DMS153 (cell line): ENCODE results near the gene MICALL1.

Experiments
- DNase-seq: peaks from one replicate; lab custom pipeline; 2025; lab: John Stamatoyannopoulos, UW

The MICALL1 gene

GRCh38 chr22:37982938-37983859 is 77.1 kb downstream of the MICALL1 start:
- DNase-seq: no peak

DNA sequence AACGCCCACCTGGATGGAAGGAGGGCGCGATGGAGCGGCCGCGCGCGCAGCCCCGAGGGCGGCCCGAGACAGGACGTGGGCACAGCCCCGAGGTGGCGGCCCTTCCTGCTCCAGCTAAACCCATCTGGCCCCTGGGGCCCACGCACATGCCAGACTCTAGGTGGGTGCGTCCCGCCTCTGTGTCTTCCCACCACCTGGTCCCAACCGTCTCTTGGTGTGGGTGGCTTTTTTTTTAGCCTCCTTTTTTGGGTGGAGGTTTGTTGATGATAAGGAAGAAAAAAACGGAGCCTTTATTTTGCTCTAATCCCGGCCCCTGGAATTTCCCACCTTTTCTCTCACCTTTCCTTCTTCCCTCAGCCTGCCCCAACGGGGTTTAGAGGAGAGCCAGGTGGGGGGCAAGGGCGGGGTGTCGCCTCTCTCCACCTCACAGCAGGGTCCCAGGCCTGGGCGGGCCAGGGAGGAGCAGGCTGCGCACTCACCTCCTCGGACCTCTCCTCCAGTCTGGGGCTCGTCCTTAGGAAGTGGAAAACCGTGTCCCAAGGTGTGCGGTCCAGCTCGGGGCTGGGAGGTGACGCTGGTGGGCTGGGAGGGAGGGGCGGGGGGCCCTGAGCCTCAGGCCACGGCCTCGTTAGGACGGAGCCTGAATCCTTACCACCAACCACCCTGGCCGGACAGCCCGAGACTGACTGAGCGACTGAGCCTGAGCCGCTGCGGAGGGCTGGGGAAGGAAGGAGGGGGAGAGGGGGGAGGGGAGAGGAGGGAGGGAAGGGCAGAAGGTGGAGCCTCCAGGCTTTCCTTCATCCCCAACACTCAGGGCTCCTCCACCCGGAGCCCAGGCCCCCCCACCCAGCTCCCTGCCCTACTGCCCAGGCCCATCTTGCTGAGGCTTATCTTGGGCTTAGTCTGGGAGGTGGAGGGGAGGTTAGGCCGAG is 78.0 kb downstream of the MICALL1 start, which contains the start of gene SOX10:
Gene SOX10, minus strand, starts transcription at position 696 of the 932 bp plus-strand sequence. CDS start 771 bp downstream, outside the sequence.
- no peak for DNase-seq

DNA sequence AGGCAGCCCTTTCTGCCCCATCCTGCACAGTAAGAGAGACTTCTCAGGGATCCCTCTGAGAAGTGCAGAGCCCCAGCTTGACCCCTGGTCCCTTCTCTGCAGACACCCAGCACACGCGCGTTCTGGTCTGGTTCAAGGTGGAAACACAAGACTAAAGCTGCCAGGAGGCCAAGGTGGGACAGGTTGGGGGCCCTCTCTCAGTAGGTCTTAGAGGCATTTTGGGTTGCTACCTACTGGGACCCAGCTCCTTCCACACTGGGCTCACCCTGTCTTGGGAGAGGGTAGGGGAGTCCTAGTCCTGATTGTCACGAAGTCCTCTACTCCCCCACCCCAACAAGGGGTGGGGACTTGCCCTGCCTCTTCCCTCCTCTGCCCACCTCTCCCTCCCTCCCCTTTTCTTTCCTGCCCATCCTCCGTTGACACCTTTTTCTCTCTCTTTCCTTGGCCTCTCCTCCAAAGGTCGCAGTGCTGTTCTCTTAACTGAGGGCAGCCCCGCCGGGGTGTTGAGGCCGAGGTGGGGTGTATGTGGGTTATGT is 79.0 kb downstream of the MICALL1 start:
- DNase-seq: no peak

- DNase-seq: no peak
These were observed 79.7 kb downstream of the MICALL1 start for GRCh38 chr22:37985751-37986281.

DNA sequence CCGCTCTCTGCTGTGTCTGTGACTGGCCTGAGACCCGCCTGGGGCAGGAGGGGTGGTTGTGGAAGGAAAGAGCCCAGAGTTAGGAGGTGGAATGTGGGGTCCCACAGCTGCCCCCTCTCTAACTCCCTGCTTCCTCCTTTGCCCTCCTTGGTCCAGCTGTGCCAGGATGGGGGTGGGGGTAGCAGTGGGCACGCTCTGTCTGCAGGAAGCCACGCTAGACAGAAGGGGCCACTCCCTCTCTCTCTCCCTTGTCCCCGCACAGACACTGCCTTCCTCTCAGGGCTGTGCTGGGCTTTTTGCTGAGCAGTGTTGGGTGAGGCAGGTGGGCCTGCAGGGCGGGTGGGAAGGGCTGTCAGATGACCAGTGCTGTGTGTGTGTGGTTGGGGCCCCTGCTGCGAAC is 80.3 kb downstream of the MICALL1 start:
- DNase-seq: no peak

- no peak for DNase-seq
These were observed 83.3 kb downstream of the MICALL1 start for GRCh38 chr22:37989146-37990045.

- no peak for DNase-seq
These were observed 84.2 kb downstream of the MICALL1 start for GRCh38 chr22:37990301-37990700.

GRCh38 chr22:37990862-37991261 is 84.8 kb downstream of the MICALL1 start:
- DNase-seq: no peak

DNA sequence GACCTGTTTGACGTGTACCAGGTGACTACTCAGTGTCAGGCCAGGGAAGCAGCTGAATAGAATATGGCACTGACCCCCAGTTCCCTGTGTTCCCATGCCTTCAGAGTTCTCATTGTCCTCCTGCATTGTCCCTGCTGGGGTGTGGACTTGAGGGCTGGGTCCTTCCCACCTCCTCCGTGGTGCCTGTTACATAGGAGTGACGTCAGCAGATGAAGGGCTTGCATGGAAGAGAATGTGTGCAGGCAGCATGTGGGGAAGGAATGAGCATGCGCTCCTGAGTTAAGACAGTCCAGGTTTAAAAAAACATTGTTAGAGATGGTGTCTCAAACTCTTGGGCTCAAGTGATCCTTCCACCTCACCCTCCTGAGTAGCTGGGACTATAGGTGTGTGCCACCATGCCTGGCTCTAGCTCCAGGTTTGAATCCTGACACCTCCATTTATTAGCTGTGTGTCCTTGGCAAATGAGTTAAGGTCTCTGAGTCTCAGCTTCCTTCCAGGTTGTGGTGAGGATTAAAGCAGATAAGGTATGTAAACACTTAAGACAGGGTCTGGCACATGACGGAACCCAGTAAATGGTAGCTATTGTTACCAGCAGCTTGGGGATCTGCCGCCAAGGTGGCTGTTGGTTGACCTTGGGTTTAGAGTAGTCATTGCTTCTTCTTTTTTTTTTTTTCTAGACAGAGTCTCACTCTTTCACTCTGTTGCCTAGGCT is 85.8 kb downstream of the MICALL1 start:
- no peak for DNase-seq
